Activated T-helper 1 cell treated with Interleukin-2 at 50 U/mL for 16 hours (primary cell): ENCODE results near the gene CSNK2A1.
"Not testable (repeated sequence)": the region's sequence is repeated elsewhere in the genome, so short reads cannot be mapped to it uniquely, and the experiment has no call there.

ENCODE experiments used
- DNase-seq: peaks from one replicate; pipeline ENCODE4 v3.0.0-alpha.2; 2020; ENCODE audit warnings: low read depth

The CSNK2A1 gene

GRCh38 chr20:483815-484644 lies 59.6 kb downstream of the CSNK2A1 start:
- no peak for DNase-seq

GRCh38 chr20:481167-481566 lies 62.4 kb downstream of the CSNK2A1 start:
- DNase-seq, result no peak

GRCh38 chr20:480044-480443 lies 63.5 kb downstream of the CSNK2A1 start:
- no peak for DNase-seq

- DNase-seq, result no peak
Observed at GRCh38 chr20:479487-479886, 64.1 kb downstream of the CSNK2A1 start.

GRCh38 chr20:478949-479429 lies 64.6 kb downstream of the CSNK2A1 start:
- DNase-seq, result no peak

- no peak for DNase-seq
Observed at GRCh38 chr20:478010-478948, 65.3 kb downstream of the CSNK2A1 start.

- DNase-seq, result not testable (repeated sequence)
Observed at GRCh38 chr20:476561-477249, 66.9 kb downstream of the CSNK2A1 start.

- no peak for DNase-seq
Observed at GRCh38 chr20:475463-476357, 67.9 kb downstream of the CSNK2A1 start.

- DNase-seq, result no peak
Observed at GRCh38 chr20:474581-474980, 69.0 kb downstream of the CSNK2A1 start.

- DNase-seq, result no peak
Observed at GRCh38 chr20:472889-473292, 70.7 kb downstream of the CSNK2A1 start.

GRCh38 chr20:472137-472846 lies 71.3 kb downstream of the CSNK2A1 start:
- no peak for DNase-seq

- no peak for DNase-seq
Observed at GRCh38 chr20:469746-470490, 73.7 kb downstream of the CSNK2A1 start.

- no peak for DNase-seq
Observed at GRCh38 chr20:467755-468154, 75.8 kb downstream of the CSNK2A1 start.

GRCh38 chr20:462199-462991 lies 81.2 kb downstream of the CSNK2A1 start, which contains the start of gene TBC1D20:
TBC1D20 (minus strand) TSS chr20:462533; CDS start chr20:462405, 128 bp downstream.
- peak; percentile 84 for DNase-seq

GRCh38 chr20:461254-462198 lies 82.1 kb downstream of the CSNK2A1 start:
- DNase-seq, result peak; percentile 36

GRCh38 chr20:460707-461106 lies 82.9 kb downstream of the CSNK2A1 start:
- DNase-seq, result no peak

GRCh38 chr20:460180-460579 lies 83.4 kb downstream of the CSNK2A1 start:
- DNase-seq, result no peak

GRCh38 chr20:458776-459175 lies 84.8 kb downstream of the CSNK2A1 start:
- no peak for DNase-seq
